Gastroesophageal sphincter (tissue), 4 donors: ENCODE results near the gene HHAT. TPM values are rescaled to one million over a fixed set of nuclear protein-coding genes. Genes with fewer than 3 reads are reported as not detected.

Experiments
- ATAC-seq: fragments of 150-250 bp; one replicate; pipeline ENCODE4 v1.9.1; 2016; ENCODE audit warnings: mild to moderate bottlenecking, moderate library complexity
- H3K27ac ChIP-seq, 4 donors: fragments of 200-600 bp; sonication (generic) in 3 of 4; 1 replicate in 3 of 4; 2 replicates in 1 of 4; pipeline ENCODE4 v1.5.1; 2016 to 2019
- H3K27me3 ChIP-seq: fragments of 200-600 bp; sonication (generic); one replicate; pipeline ENCODE4 v1.5.1; 2019
- H3K36me3 ChIP-seq, 2 donors: fragments of 200-600 bp; sonication (generic); one replicate each; pipeline ENCODE4 v1.5.1; 2019; ENCODE audit warnings: control low read depth in 1 of 2
- H3K4me1 ChIP-seq, 3 donors: fragments of 200-600 bp; sonication (generic); 1 replicate in 2 of 3; 2 replicates in 1 of 3; pipeline ENCODE4 v1.5.1; 2016 to 2019; ENCODE audit warnings: control low read depth in 2 of 3
- H3K4me3 ChIP-seq, 2 donors: fragments of 200-600 bp; sonication (generic); one replicate each; pipeline ENCODE4 v1.5.1; 2019; ENCODE audit warnings: mild to moderate bottlenecking in 1 of 2, moderate library complexity in 1 of 2
- H3K9me3 ChIP-seq, 3 donors: fragments of 200-600 bp; sonication (generic); one replicate each; pipeline ENCODE4 v1.5.1; 2017 to 2019; ENCODE audit warnings: control low read depth in 2 of 3
- CTCF ChIP-seq, 4 experiments: fragments of 200-600 bp in 2 of 4; fragments of 450-650 bp in 2 of 4; sonication (generic) in 1 of 4; IDR thresholded peaks; one replicate each; pipeline ENCODE4 v1.5.1; 2017 to 2019; ENCODE audit warnings: antibody characterized with exemption in 4 of 4, mild to moderate bottlenecking in 2 of 4, moderate library complexity in 2 of 4
- EP300 ChIP-seq: sonication (generic); formaldehyde crosslinking; IDR thresholded peaks from one replicate; pipeline ENCODE4 v1.6.1; 2017; ENCODE audit warnings: antibody characterized with exemption, mild to moderate bottlenecking
- POLR2A ChIP-seq, 2 donors: fragments of 450-650 bp; IDR thresholded peaks; one replicate each; pipeline ENCODE4 v1.6.1; 2017; ENCODE audit warnings: antibody characterized with exemption in 2 of 2, mild to moderate bottlenecking in 2 of 2, moderate library complexity in 1 of 2
- POLR2AphosphoS5 ChIP-seq: sonication (generic); formaldehyde crosslinking; IDR thresholded peaks from one replicate; pipeline ENCODE4 v1.6.1; 2017; ENCODE audit warnings: antibody characterized with exemption
- WGBS, 2 donors: methylation state at CpG; one replicate each; pipeline ENCODE4 v1.1.5; 2018; ENCODE audit warnings: low coverage in 1 of 2; 5-methylcytosine and 5-hydroxymethylcytosine counted together
- total RNA-seq, 4 donors: library from RNA; depleted of rRNA; stranded (reverse); fragments of >200 nt; gene quantifications; one replicate each; pipeline ENCODE4 v1.1.0, GENCODE V29; 2016

The HHAT gene
- total RNA-seq, 4 donors from 2014 or later: 1.2 to 2.4 (median 1.9) TPM

DNA sequence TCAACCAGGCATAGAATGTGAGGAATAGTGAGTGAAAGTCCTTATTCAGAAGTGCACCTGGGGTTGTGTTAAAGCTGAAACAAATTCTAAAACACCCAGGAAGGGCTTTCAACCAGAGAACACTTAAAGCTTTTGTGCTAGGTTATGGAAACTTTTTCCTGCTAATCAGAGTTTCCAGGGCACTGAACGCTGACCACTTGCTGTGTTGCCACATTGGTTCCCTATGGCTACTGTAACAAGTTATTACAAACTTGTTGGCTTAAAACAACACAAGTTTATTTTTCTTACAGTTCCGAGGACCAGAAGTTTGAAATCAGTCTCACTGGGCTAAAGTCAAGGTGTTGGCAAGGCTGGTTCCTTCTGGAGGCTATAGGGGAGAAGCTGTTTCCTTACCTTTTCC, 300.6 kb downstream of the HHAT start:
- TF ChIP-seq POLR2A (IDR thresholded peaks at IDR 0.05): no peak
- TF ChIP-seq CTCF (IDR thresholded peaks at IDR 0.05): no peak
- TF ChIP-seq EP300: no peak
- TF ChIP-seq POLR2AphosphoS5: no peak
- ATAC-seq: no peak
- WGBS, 2 donors: 60 to 100% methylated on average over 1 of the region's 2 CpGs
- Histone ChIP-seq H3K27me3 (no peaks in the 10 kb centered on the region), H3K4me3 (no peak overlapping the region), H3K27ac (no peak overlapping the region), H3K9me3 (no peaks in the 10 kb centered on the region), H3K4me1 (no peaks in the 10 kb centered on the region), H3K36me3 (no peaks in the 10 kb centered on the region)

DNA sequence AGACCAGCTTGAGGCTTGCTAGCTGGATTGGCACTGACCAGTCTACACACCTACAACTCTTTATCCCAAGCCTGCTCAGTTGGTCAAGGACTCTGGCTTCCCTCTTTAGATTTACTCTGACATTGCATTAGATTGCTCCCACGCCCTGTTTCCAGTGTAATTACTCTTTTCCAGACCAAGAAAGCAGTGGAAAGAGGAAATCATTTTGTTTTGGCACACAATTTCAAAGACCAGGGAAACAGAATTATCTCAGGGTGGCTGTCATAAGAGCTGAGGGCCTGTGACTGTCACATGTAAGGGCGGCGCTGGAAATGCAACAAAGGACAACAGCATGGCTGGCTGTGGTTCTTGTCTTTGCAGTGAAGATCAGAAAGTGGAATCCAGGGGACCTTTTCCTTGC, 302.7 kb downstream of the HHAT start:
- H3K9me3 ChIP-seq: no peaks in the 10 kb centered on the region
- H3K27me3 ChIP-seq: no peaks in the 10 kb centered on the region
- no peaks in the 10 kb centered on the region for H3K4me1 ChIP-seq
- no CpG with 5 or more reads among the region's 3 CpGs for WGBS, 2 donors
- H3K36me3 ChIP-seq: no peaks in the 10 kb centered on the region
- no peak for ATAC-seq
- H3K27ac ChIP-seq: no peak overlapping the region
- no peak for TF ChIP-seq EP300
- no peak for TF ChIP-seq POLR2A (IDR thresholded peaks at IDR 0.05)
- TF ChIP-seq POLR2AphosphoS5: no peak
- no peak for TF ChIP-seq CTCF (IDR thresholded peaks at IDR 0.05)
- no peak overlapping the region for H3K4me3 ChIP-seq

DNA sequence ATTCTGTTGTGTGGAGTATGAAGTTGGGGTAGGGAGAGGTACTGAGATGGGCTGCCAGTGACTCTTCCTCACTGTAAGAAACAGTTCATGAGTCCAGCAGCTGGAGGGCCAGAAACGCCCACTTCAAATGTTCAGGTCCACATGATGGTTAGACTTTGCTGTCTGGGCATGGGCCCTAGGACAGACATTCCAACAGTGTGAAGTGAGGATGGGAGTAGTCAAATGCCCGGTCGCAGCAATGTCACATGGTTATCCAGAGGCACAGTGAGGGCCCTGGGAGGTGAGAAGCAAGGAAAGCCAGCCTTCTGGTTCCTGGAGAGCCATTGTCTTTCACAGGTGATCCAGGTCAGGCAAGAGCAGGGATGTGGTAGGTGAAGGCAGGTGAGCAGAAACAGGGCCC, 304.4 kb downstream of the HHAT start:
- WGBS, 2 donors: 100% methylated on average over 2 of the region's 3 CpGs; no CpG with 5 or more reads in 1 of the 2 donors
- no peaks in the 10 kb centered on the region for H3K4me1 ChIP-seq
- TF ChIP-seq POLR2AphosphoS5 (no peak), POLR2A (IDR thresholded peaks at IDR 0.05) (no peak), CTCF (IDR thresholded peaks at IDR 0.05) (no peak), EP300 (no peak)
- H3K4me3 ChIP-seq: no peak overlapping the region
- H3K27ac ChIP-seq: no peak overlapping the region
- no peaks in the 10 kb centered on the region for H3K9me3 ChIP-seq
- no peaks in the 10 kb centered on the region for H3K36me3 ChIP-seq
- no peaks in the 10 kb centered on the region for H3K27me3 ChIP-seq
- no peak for ATAC-seq

GRCh38 chr1:210633636-210634035, 304.9 kb downstream of the HHAT start:
- no peaks in the 10 kb centered on the region for H3K9me3 ChIP-seq
- WGBS, 2 donors: 73 to 93% methylated on average over 2 to 3 of the region's 6 CpGs
- ATAC-seq: no peak

More at GRCh38 chr1:210633636-210634035, 304.9 kb downstream of the HHAT start:
- H3K4me1 ChIP-seq: no peaks in the 10 kb centered on the region
- no peaks in the 10 kb centered on the region for H3K27me3 ChIP-seq
- no peak overlapping the region for H3K4me3 ChIP-seq
- TF ChIP-seq POLR2A (IDR thresholded peaks at IDR 0.05) (no peak), POLR2AphosphoS5 (no peak), EP300 (no peak), CTCF (IDR thresholded peaks at IDR 0.05) (no peak)
- no peaks in the 10 kb centered on the region for H3K36me3 ChIP-seq
- H3K27ac ChIP-seq: no peak overlapping the region
